Endothelial cell of umbilical vein (primary cell): ENCODE results near the gene TPM4. TPM values are rescaled to one million over a fixed set of nuclear protein-coding genes. Genes with fewer than 3 reads are reported as not detected.

Experiments used
- BruUV-seq: library from RNA; stranded (reverse); fragments of 400-500 nt; replicated peaks from 2 replicates; lab custom pipeline; 2021; lab: Mats Ljungman, UMichigan
- CTCF ChIA-PET: fragments of 300-600, 350-600 bp; sonication (Branson Sonifier 250); formaldehyde crosslinking; loops from one replicate; lab custom pipeline; 2021; ENCODE audit warnings: antibody characterized with exemption, inconsistent platforms; lab: Charles Lee
- POLR2A ChIA-PET: fragments of 300-600, 350-600 bp; sonication (Branson Sonifier 250); formaldehyde crosslinking; loops from one replicate; lab custom pipeline; 2021; ENCODE audit warnings: antibody characterized with exemption, inconsistent platforms; lab: Charles Lee
- DNase-seq: peaks from one replicate; pipeline ENCODE4 v3.0.0-alpha.2; 2011; ENCODE audit warnings: low read depth, low spot score
- FAIRE-seq: peaks from 2 replicates; lab custom pipeline; 2011; peaks lifted over from hg19 to GRCh38; lab: Jason Lieb, UNC
- H2AFZ ChIP-seq: 2 replicates; pipeline ENCODE4 v1.6.0; 2012; ENCODE audit warnings: low read depth, low read length, control low read depth, inconsistent platforms
- H3K27ac ChIP-seq: 2 replicates; pipeline ENCODE4 v1.5.1; 2011; ENCODE audit warnings: low read depth, mild to moderate bottlenecking, control low read depth, low read length, moderate library complexity; ENCODE audit not compliant: insufficient read depth
- H3K27me3 ChIP-seq, 2 experiments: 2 replicates each; pipeline versions ENCODE4 v1.6.0 to v1.6.1; 2011; ENCODE audit warnings: low read length in 2 of 2, mixed read lengths in 1 of 2; ENCODE audit not compliant: control insufficient read depth in 2 of 2, insufficient read depth in 2 of 2
- H3K36me3 ChIP-seq, 2 experiments: 2 replicates in 1 of 2; 3 replicates in 1 of 2; pipeline ENCODE4 v1.5.1; 2011; ENCODE audit warnings: low read length in 2 of 2, mild to moderate bottlenecking in 1 of 2, moderate library complexity in 1 of 2; ENCODE audit not compliant: control insufficient read depth in 2 of 2, insufficient read depth in 2 of 2; ENCODE audit errors: extremely low read depth in 1 of 2
- H3K4me1 ChIP-seq: 3 replicates; pipeline ENCODE4 v1.5.1; 2011; ENCODE audit warnings: mild to moderate bottlenecking, low read length; ENCODE audit not compliant: control insufficient read depth, insufficient read depth; ENCODE audit errors: extremely low read depth
- H3K4me2 ChIP-seq: 2 replicates; pipeline ENCODE4 v1.6.1; 2011; ENCODE audit warnings: low read length, control low read depth, mixed read lengths; ENCODE audit not compliant: insufficient read depth
- H3K4me3 ChIP-seq, 3 experiments: fragments of 200-600 bp in 1 of 3; sonication (generic), shearing (Covaris generic) in 1 of 3; replicated peaks in 1 of 3; 2 replicates each; pipeline ENCODE4 v1.5.1; 2011 to 2016; ENCODE audit warnings: control low read depth in 3 of 3, low read length in 3 of 3, mild to moderate bottlenecking in 2 of 3, inconsistent platforms in 1 of 3, low read depth in 1 of 3, moderate library complexity in 1 of 3; ENCODE audit not compliant: insufficient read depth in 1 of 3
- H3K79me2 ChIP-seq: 2 replicates; pipeline ENCODE4 v1.6.0; 2012; ENCODE audit warnings: low read length, inconsistent platforms; ENCODE audit not compliant: control insufficient read depth, insufficient read depth
- H3K9ac ChIP-seq: replicated peaks from 2 replicates; pipeline ENCODE3; 2011; ENCODE audit warnings: low read length, control low read depth; ENCODE audit not compliant: insufficient read depth; ENCODE audit errors: extremely low read depth
- H3K9me1 ChIP-seq: replicated peaks from 3 replicates; pipeline ENCODE4 v1.6.0; 2011; ENCODE audit warnings: mild to moderate bottlenecking, low read length; ENCODE audit not compliant: control insufficient read depth, insufficient read depth; ENCODE audit errors: extremely low read depth
- H3K9me3 ChIP-seq: replicated peaks from 2 replicates; pipeline ENCODE4 v1.5.1; 2012; ENCODE audit warnings: low read length, inconsistent platforms; ENCODE audit not compliant: control insufficient read depth, insufficient read depth
- H4K20me1 ChIP-seq: replicated peaks from 2 replicates; pipeline ENCODE3; 2011; ENCODE audit warnings: mild to moderate bottlenecking, low read length; ENCODE audit not compliant: control insufficient read depth, insufficient read depth; ENCODE audit errors: extremely low read depth
- FOS ChIP-seq: IDR thresholded peaks from 2 replicates; pipeline ENCODE4 v1.6.1; 2011; ENCODE audit warnings: mild to moderate bottlenecking, low read length, moderate library complexity, borderline replicate concordance; ENCODE audit not compliant: insufficient read depth
- GATA2 ChIP-seq: IDR thresholded peaks from 2 replicates; pipeline ENCODE4 v1.7.0; 2011; ENCODE audit warnings: low read depth, mild to moderate bottlenecking, moderate library complexity, mixed read lengths, low read length; ENCODE audit not compliant: insufficient read length, insufficient read depth
- JUN ChIP-seq: IDR thresholded peaks from 2 replicates; pipeline ENCODE4 v1.6.1; 2011; ENCODE audit warnings: borderline replicate concordance, low read depth; ENCODE audit not compliant: insufficient read length, insufficient read depth
- POLR2AphosphoS5 ChIP-seq: IDR thresholded peaks from 2 replicates; pipeline ENCODE4 v1.6.1; 2012; ENCODE audit warnings: low read depth, mild to moderate bottlenecking, control low read depth, low read length, moderate library complexity; ENCODE audit not compliant: insufficient read depth
- dilution Hi-C: fragments of 300-500 bp; cut with MboI; formaldehyde crosslinking; loops from one replicate; pipeline ENCODE4 v1.15.0; 2019; ENCODE audit warnings: low sequenced_read_pairs; ENCODE audit not compliant: extremely low pct_ligation_motif_present
- intact Hi-C: fragments of 100-400 bp; cut with micrococcal nuclease; formaldehyde crosslinking; loops from one replicate; pipeline ENCODE4 v1.10.0; 2022
- polyA plus RNA-seq, 4 experiments: library from polyadenylated mRNA; depleted of rRNA in 3 of 4; stranded (reverse) in 3 of 4; unstranded in 1 of 4; fragments of >200 nt; gene quantifications; 2 replicates each; pipeline versions ENCODE4 v1.2.1 to v1.2.3, GENCODE V29; 2011 to 2012; ENCODE audit warnings: missing spikeins in 1 of 4
- total RNA-seq: library from RNA; stranded (reverse); gene quantifications from 2 replicates; pipeline ENCODE4 v1.2.3, GENCODE V29; 2021

TPM4 gene
- total and polyA plus RNA-seq, 2 donors (not counting 3 experiments of a cell fraction or from before 2014, with no cell fraction given) = 430 to 924 TPM

- Histone ChIP-seq H3K27ac (no peak overlapping the region), H3K9ac (no peak overlapping the region), H2AFZ (no peak overlapping the region), H3K4me3 (no peak overlapping the region), H3K27me3 (no peaks in the 10 kb centered on the region), H3K79me2 (peaks cover 70% of the 10 kb centered on the region), H3K4me1 (peaks cover 33% of the 10 kb centered on the region), H4K20me1 (no peaks in the 10 kb centered on the region), H3K9me1 (no peaks in the 10 kb centered on the region), H3K9me3 (no peaks in the 10 kb centered on the region), H3K36me3 (peaks cover 36 to 62% of the 10 kb centered on the region in 2 experiments), H3K4me2 (no peak overlapping the region)
- FAIRE-seq = no peak
- dilution Hi-C loops (no loop called here), intact Hi-C loops (loop anchor here (2.0 kb wide), 1 partner anchor 48 kb away; no protein-coding TSS in a partner anchor)
- no peak for DNase-seq
- TF ChIP-seq JUN (no peak), GATA2 (no peak), FOS (no peak)
- BruUV-seq = TSS peak; percentile 6
- ChIA-PET POLR2A (no interaction called here), CTCF (interaction anchor here (0.8 to 2.3 kb wide), 2 partner anchors 27 to 48 kb away, joined by 3 to 18 read pairs; no protein-coding TSS in a partner anchor)
Measured at GRCh38 chr19:16089010-16089846, 12.9 kb downstream of the TPM4 start.

GRCh38 chr19:16091546-16092475 lies 15.5 kb downstream of the TPM4 start:
- DNase-seq (no peak), FAIRE-seq (no peak)
- Histone ChIP-seq H4K20me1 (no peaks in the 10 kb centered on the region), H3K36me3 (peaks cover 44 to 57% of the 10 kb centered on the region in 2 experiments), H3K4me3 (no peak overlapping the region), H3K9ac (no peak overlapping the region), H3K27me3 (no peaks in the 10 kb centered on the region), H3K79me2 (peaks cover 57% of the 10 kb centered on the region), H3K9me1 (no peaks in the 10 kb centered on the region), H3K9me3 (no peaks in the 10 kb centered on the region), H2AFZ (no peak overlapping the region), H3K4me1 (peaks cover 23% of the 10 kb centered on the region), H3K27ac (no peak overlapping the region), H3K4me2 (no peak overlapping the region)
- ChIA-PET CTCF (interaction anchor here (2.1 kb wide), 1 partner anchor 50 kb away, joined by 9 read pairs; no protein-coding TSS in a partner anchor), POLR2A (no interaction called here)
- dilution Hi-C loops (no loop called here), intact Hi-C loops (no loop called here)
- peak; percentile 9 for TF ChIP-seq POLR2AphosphoS5
- no peak for TF ChIP-seq FOS
- BruUV-seq = no TSS peak
